Measurements from ENCODE around the gene NOP16.

NOP16 gene

GRCh38 chr5:176350416-176350815 is 38.0 kb downstream of the NOP16 start:
- H3K36me3 ChIP-seq, result peaks cover 85% of the 10 kb centered on the region
- H3K27me3 ChIP-seq (ENCODE audit: insufficient read depth, low read depth, severe bottlenecking), result no peaks in the 10 kb centered on the region
- H3K27ac ChIP-seq, result no peak overlapping the region
- TF ChIP-seq CTCF (IDR thresholded peaks at IDR 0.05; ENCODE audit: low read depth, low read length), result no peak
- DNase-seq, result no peak
- H3K9me3 ChIP-seq (ENCODE audit: severe bottlenecking), result no peaks in the 10 kb centered on the region
- no peak overlapping the region for H3K4me3 ChIP-seq (ENCODE audit: low read depth, low read length)

GRCh38 chr5:176342766-176343458 is 45.5 kb downstream of the NOP16 start:
- DNase-seq, result no peak
- no peaks in the 10 kb centered on the region for H3K9me3 ChIP-seq (ENCODE audit: severe bottlenecking)
- TF ChIP-seq CTCF (IDR thresholded peaks at IDR 0.05; ENCODE audit: low read depth, low read length), result no peak
- no peak overlapping the region for H3K4me3 ChIP-seq (ENCODE audit: low read depth, low read length)
- no peak overlapping the region for H3K27ac ChIP-seq
- H3K27me3 ChIP-seq (ENCODE audit: insufficient read depth, low read depth, severe bottlenecking), result no peaks in the 10 kb centered on the region
- peaks cover 40% of the 10 kb centered on the region for H3K36me3 ChIP-seq

- DNase-seq, result no peak
- Histone ChIP-seq H3K9me3 (ENCODE audit: severe bottlenecking) (no peaks in the 10 kb centered on the region), H3K27me3 (ENCODE audit: insufficient read depth, low read depth, severe bottlenecking) (no peaks in the 10 kb centered on the region), H3K4me3 (ENCODE audit: low read depth, low read length) (no peak overlapping the region), H3K27ac (no peak overlapping the region), H3K36me3 (peaks cover 38% of the 10 kb centered on the region)
- TF ChIP-seq CTCF (IDR thresholded peaks at IDR 0.05; ENCODE audit: low read depth, low read length), result no peak
Observed at GRCh38 chr5:176342158-176342483, 46.3 kb downstream of the NOP16 start.

GRCh38 chr5:176341325-176342157 is 46.9 kb downstream of the NOP16 start:
- TF ChIP-seq CTCF (IDR thresholded peaks at IDR 0.05; ENCODE audit: low read depth, low read length), result no peak
- no peaks in the 10 kb centered on the region for H3K9me3 ChIP-seq (ENCODE audit: severe bottlenecking)
- no peak for DNase-seq
- no peak overlapping the region for H3K4me3 ChIP-seq (ENCODE audit: low read depth, low read length)
- H3K27me3 ChIP-seq (ENCODE audit: insufficient read depth, low read depth, severe bottlenecking), result no peaks in the 10 kb centered on the region
- peaks cover 38% of the 10 kb centered on the region for H3K36me3 ChIP-seq
- H3K27ac ChIP-seq, result no peak overlapping the region

- H3K27me3 ChIP-seq (ENCODE audit: insufficient read depth, low read depth, severe bottlenecking), result no peaks in the 10 kb centered on the region
- TF ChIP-seq CTCF (IDR thresholded peaks at IDR 0.05; ENCODE audit: low read depth, low read length), result no peak
- no peak overlapping the region for H3K4me3 ChIP-seq (ENCODE audit: low read depth, low read length)
- DNase-seq, result no peak
- no peak overlapping the region for H3K27ac ChIP-seq
- H3K9me3 ChIP-seq (ENCODE audit: severe bottlenecking), result no peaks in the 10 kb centered on the region
- H3K36me3 ChIP-seq, result peaks cover 19% of the 10 kb centered on the region
Observed at GRCh38 chr5:176339304-176339703, 49.1 kb downstream of the NOP16 start.
